22Rv1 (cell line): ENCODE measurements around the gene CCDC174.

Experiments
- H3K27ac ChIP-seq: fragments of 450-650 bp; 2 replicates; pipeline ENCODE4 v1.5.1; 2017
- CTCF ChIP-seq: fragments of 450-650 bp; IDR thresholded peaks from 2 replicates; pipeline ENCODE4 v1.5.1; 2017; ENCODE audit warnings: mild to moderate bottlenecking
- ZFX ChIP-seq: fragments of 450-650 bp; IDR thresholded peaks from 2 replicates; pipeline ENCODE4 v1.6.1; 2017; ENCODE audit warnings: antibody characterized with exemption, borderline replicate concordance

Gene CCDC174

GRCh38 chr3:14627815-14628214 lies 23.7 kb upstream of the CCDC174 start:
- no peak overlapping the region for H3K27ac ChIP-seq
- no peak for TF ChIP-seq ZFX
- no peak for TF ChIP-seq CTCF

- H3K27ac ChIP-seq: no peak overlapping the region
- TF ChIP-seq ZFX: no peak
- TF ChIP-seq CTCF: no peak
These were observed 23.2 kb upstream of the CCDC174 start for GRCh38 chr3:14628406-14628805.

- H3K27ac ChIP-seq: no peak overlapping the region
- TF ChIP-seq CTCF: no peak
- no peak for TF ChIP-seq ZFX
These were observed 21.0 kb upstream of the CCDC174 start for GRCh38 chr3:14630404-14631100.

GRCh38 chr3:14631101-14631497 lies 20.5 kb upstream of the CCDC174 start:
- no peak overlapping the region for H3K27ac ChIP-seq
- no peak for TF ChIP-seq CTCF
- TF ChIP-seq ZFX: no peak

- no peak overlapping the region for H3K27ac ChIP-seq
- TF ChIP-seq ZFX (no peak), CTCF (no peak)
These were observed 19.7 kb upstream of the CCDC174 start for GRCh38 chr3:14631687-14632441.

- H3K27ac ChIP-seq: no peak overlapping the region
- TF ChIP-seq CTCF (no peak), ZFX (no peak)
These were observed 19.1 kb upstream of the CCDC174 start for GRCh38 chr3:14632442-14632930.

- no peak overlapping the region for H3K27ac ChIP-seq
- TF ChIP-seq CTCF (no peak), ZFX (no peak)
These were observed 18.1 kb upstream of the CCDC174 start for GRCh38 chr3:14633417-14633816.
